DMS53 treated with DMSO at 0.1 percent for 48 hours (cell line): ENCODE measurements around the gene CDS1.
"Not testable (repeated sequence)": the region's sequence is repeated elsewhere in the genome, so short reads cannot be mapped to it uniquely, and the experiment has no call there.

Experiments
- DNase-seq: peaks from one replicate; lab custom pipeline; 2025; ENCODE audit not compliant: unreplicated experiment; lab: John Stamatoyannopoulos, UW

CDS1 gene

GRCh38 chr4:84669201-84669600 is 86.3 kb downstream of the CDS1 start:
- no peak for DNase-seq

DNA sequence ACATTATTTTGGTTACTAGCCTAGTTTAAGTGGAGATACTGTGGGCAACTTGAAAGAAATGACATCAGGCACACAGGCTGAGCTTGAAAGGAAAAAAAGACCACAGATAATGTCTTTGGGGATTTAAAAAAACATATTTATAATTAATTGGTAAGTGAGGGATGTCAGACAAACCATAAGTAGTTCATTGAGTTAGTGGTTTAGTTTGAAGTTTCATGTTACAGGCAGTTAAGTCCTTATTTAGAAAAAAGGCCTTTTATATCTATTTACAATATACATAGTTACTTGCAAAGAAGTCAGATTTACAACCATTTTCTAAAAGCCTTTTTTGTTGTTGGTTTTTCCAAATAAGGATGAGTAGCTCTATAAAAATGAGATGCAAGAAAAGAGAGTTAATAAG is 89.2 kb downstream of the CDS1 start:
- no peak for DNase-seq

DNA sequence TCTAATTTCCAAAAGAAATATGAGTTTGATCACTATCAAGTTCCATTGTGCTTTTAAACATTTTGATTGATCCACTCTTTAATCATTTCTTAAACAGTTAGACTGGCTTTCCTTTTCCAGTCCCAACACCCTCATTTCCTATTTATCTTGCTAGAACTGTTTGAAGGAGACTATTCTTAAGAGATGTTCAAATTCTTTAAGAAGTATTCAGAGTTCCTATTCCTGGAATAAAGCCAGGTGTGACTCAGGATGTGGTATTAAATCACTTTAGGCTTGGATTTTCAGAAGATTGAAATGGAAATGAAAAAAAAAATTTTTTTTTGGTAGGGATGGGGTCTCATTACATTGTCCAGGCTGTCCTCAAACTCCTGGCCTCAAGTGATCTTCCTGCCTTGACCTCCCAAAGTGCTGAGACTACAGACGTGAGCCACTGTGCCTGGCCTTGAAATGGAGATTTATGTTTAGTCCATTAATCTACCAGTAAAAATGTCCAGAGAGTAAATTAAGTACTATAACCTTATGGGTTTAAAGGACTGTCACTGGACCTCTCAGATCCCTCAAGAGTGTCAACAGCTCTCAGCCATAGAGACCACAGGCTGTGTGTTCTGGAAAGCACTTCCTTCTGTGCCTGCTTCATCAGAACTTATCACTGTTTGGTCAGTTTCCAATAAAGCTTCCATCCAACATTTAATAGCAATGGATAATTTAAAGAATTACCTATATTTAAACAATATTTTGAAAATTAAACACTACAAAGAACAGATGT is 90.7 kb downstream of the CDS1 start:
- DNase-seq = no peak

DNA sequence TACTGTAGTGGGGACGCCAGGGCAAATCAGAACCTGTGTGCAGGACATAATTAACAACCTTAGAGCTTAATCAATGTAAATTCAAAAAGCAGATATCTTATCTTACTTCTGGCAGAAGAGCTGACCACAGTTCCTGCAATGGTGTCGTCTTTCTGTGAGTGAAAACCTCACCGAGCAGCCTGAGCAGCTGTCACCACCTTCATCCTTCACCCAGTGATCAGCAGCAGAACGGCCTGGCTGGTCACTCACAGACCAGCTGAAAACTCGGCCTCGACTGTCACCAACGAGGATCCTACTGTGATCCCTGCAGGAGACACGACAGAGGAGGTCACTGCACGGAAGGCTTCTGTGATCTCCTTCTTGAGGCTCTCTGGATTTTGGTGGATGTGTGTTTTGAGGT is 94.2 kb downstream of the CDS1 start:
- DNase-seq = no peak

GRCh38 chr4:84677995-84678394 is 95.1 kb downstream of the CDS1 start:
- DNase-seq = no peak

- DNase-seq = no peak
Observed at GRCh38 chr4:84678976-84679744, 96.2 kb downstream of the CDS1 start.

DNA sequence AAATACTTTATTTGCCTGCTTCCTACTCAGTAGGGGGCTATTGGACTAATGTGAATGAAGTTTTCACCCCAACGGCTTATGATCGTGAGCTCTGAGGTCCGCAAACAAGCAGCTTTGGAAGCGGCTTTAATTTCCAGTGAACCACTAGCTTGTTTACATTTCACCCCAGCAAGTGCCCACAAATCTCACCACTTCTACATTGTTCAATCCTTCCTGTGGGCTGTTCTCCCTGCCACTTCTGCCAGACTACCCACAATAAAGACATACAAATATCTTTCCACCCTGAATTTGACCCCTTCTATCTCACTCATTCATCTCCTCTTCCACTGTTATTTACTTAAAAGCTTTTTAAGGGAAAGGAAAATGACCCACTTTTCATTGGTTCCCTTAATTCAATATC is 98.0 kb downstream of the CDS1 start:
- DNase-seq = no peak

DNA sequence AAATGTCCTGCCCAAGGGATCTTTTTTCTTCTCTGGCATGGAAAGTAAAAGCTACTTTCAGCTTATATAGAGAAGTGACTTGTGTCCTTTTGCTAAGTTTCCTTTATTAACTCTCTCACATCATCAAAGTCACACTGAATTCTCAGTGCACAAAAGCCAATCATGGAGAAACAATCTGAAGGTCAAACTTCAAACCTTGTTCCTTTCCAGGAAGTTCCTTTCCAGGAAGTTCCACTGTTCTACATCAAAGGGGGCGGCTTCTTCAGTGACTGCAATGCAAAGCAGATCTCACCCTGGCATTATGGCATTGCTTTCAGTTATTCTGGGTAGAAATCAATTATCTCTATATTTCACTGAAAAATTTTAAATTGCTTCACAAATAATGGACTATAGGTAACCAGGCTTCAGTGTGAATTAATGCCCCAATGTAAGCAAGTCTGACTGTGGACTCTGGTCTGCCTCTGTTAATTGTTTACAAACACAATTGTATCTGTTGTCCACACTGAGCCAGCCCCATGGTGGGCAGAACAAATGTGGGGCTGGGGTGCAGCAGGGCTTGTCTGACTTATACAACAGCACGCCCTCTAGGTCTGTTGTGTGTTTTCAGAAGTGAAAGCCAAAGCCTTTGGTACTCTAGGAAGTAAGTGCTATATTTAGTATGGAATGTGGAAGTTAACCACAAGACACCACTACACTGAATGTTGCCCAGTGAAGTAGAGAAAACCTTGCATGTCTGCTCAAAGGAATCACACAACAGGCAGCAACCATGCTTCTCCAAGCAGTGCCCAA is 98.8 kb downstream of the CDS1 start:
- DNase-seq = no peak

DNA sequence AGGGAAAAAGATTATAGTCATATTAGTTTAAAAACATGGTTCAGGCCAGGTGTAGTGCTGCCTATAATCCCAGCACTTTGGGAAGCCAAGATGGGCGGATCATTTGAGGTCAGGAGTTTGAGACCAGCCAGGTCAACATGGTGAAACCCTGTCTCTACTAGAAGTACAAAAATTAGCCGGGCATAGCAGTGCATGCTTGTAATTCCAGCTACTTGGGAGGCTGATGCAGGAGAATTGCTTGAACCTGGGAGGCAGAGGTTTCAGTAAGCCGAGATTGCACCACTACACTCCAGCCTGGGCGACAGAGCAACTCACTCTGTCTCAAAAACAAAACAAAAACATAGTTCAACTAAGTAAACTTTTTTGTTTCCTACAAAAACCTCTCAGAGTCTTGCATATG is 99.7 kb downstream of the CDS1 start:
- not testable (repeated sequence) for DNase-seq

DNA sequence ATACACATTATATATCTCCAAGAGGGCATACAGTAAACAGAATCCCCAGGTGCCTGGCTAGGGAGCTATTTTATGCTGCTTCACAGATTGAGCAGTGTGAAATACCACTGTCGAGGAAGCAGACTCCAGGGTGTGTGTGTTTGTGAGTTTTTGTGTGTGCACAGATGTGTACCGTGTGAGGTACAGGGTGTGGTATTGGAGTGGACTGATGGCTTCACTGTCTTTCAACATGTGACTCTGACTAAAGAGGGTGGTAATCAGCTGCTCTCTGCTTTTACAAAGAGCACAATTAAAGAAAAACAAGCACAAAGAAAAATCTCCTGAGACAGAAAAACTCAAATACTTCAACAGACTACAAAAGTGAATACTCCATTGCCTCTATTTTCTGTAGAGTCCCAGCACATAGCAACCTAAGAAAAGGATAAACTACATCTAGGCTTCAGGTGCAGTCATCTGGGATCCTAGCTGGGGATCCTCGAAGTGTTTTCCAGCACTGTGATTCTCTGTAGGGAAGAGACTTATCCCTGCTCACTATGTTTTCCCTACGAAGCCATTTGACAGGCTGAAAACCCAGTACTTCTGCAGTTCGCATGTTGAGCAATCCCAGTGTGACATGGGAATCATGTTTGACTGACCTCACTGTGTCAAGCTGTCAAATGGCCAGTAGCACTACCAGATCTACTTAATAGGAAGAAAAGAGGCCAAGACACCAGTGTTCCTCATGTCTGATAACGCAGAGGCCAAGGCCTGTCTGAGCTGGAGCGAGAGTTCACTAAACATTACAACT is 100.3 kb downstream of the CDS1 start:
- no peak for DNase-seq

DNA sequence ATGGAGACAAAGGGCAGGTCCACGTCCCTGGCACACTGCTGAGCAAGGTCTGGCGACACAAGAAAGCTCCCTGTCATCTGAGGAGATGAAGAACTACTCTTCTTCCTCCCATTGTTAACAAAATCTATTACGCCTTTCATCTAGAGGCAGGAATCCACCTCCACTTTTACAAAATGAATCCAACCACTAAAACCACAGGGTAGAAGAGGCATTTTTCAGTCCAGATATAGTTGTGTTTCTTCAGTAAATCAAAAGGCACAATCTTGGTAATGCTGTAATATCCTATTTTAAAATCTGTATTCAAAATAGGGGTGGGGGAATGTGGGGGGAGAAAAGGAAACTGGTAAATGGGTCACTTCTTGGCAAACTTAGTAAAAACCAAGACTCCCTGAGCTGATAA is 101.4 kb downstream of the CDS1 start:
- DNase-seq = no peak

- no peak for DNase-seq
Observed at GRCh38 chr4:84685105-84685504, 102.2 kb downstream of the CDS1 start.

- no peak for DNase-seq
Observed at GRCh38 chr4:84688605-84689004, 105.7 kb downstream of the CDS1 start.

GRCh38 chr4:84689197-84689596 is 106.3 kb downstream of the CDS1 start:
- no peak for DNase-seq

- no peak for DNase-seq
Observed at GRCh38 chr4:84690481-84690880, 107.6 kb downstream of the CDS1 start.

GRCh38 chr4:84691170-84691691 is 108.3 kb downstream of the CDS1 start:
- no peak for DNase-seq

DNA sequence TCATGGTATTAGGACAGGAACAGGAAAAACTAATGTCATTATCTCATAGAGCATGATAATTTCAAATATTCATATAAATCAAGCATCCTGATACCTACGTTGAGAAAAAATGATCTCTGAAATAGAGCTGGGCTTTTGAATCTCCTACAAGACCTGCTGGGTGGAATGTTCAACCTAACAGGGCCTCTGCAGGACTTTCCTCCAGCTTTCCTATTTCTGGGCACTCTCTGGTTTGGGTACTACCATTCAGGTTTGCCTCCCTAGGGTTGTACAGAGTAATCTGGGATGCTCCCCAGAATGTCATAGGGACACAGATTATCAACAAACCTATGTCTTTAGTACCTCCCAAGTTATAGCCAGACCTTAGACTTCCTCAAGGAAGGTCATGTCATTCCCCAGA is 108.9 kb downstream of the CDS1 start:
- DNase-seq = no peak

DNA sequence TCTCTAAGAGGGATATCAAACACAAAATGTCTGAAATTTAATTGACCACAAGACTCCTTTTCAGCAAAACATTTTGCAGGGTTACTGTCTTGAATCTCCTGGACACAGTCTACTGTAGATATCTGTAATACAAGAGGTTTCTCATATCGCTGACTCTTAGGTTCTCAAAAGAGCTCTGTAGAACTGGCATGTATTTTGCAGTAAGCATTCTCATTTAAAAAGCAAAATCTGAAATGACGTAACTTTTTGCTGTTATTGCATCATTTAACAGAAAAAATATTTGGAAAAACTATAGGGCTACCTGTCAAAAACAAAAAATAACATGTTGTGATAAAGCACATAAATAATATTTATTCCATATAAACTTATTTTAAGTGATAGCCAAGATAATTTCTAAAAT is 114.2 kb downstream of the CDS1 start:
- no peak for DNase-seq

- DNase-seq = no peak
Observed at GRCh38 chr4:84697615-84698201, 114.8 kb downstream of the CDS1 start.

DNA sequence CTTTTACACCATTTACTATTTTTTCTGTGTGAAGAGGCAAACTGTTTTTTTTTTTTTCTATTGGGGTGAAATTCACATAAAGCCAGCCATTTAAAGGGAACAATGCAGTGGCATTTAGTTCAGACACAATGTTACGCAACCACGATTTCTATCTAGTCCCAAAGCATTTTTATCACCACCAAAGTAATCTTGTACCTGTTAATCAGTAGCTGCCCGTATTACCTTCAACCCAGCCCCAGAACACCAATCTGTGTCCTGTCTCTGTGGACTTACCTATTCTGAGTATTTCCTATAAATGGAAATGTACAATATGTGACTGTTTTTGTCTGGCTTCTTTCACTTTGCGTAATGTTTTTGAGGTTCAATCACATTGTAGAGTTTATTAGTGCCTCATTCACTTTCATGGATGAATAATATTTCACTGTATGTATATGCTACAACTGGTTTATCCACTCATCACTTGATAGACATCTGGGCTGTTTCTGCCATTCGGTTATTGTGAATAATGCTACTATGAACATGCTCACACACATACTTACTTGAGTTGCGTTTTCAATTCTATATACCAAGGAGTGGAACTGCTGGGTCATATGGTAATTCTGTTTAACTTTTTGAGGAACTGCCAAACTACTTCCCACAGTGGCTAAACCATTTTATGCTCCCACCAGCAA is 116.2 kb downstream of the CDS1 start:
- no peak for DNase-seq
